ENCODE results near the gene SIX2. TPM values are rescaled to one million over a fixed set of nuclear protein-coding genes. Genes with fewer than 3 reads are reported as not detected.

The SIX2 gene
- total and polyA plus RNA-seq, 2 of the 8 experiments (the other 6 are each of a cell fraction or from before 2014, with no cell fraction given): 0.47 to 1.0 TPM

DNA sequence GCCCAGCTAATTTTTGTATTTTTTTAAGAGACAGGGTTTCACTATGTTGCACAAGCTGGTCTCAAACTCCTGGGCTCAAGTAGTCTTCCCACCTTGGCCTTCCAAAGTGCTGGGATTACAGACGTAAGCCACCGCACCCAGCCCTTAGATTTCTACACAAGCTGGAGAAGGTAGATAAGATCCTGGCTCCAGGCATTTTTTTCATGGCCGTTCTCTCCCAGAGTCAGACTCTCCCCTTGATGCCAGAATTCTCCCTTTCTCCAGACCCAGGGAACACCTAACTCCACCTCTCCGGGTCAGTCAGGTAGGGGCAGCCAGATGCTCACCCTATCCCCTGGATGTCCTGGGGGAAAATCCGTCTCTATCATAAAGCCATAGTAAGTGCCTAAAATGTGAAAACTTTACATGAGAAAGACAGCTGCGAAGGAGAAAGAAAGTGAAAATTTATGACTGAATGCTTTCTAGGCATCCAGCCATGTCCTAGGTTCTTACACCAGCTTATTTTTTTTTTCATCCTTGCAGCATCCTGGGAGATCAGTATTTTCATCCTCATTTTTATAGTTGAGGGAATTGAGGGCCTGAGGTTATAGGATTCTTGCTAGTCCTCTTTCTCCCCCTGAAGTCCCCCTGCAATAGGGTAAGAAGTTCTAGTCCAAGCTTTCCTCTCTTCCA, 51.5 kb downstream of the SIX2 start (continued):
- TF ChIP-seq NANOG (IDR thresholded peaks at IDR 0.05; ENCODE audit: insufficient read depth, low read depth, low read length, poor library complexity, severe bottlenecking): no peak
